ENCODE data around the gene TCF7L2.
"Not testable (repeated sequence)": the region's sequence is repeated elsewhere in the genome, so short reads cannot be mapped to it uniquely, and the experiment has no call there.

Gene TCF7L2

DNA sequence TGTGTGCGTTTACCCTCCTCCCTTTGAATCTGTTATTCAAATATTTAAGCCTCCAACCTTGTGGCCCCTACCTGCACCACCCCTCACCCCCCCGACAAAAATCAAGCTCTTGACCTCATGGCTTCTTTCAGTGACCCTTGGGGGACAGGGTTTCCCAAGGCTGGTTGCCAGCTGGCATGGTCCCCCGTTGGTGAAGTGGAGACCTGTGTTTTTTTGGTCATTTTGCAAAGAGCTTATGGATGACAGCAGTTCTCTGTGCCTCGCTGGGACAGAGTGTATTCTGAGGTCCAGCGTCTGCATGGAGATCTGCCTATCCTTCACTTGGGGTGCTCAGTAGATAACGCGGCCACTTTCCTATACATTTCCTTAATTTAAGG, 111.0 kb downstream of the TCF7L2 start:
- H3K4me3 ChIP-seq (ENCODE audit: control insufficient read depth, low read depth, low read length), result no peak overlapping the region
- TF ChIP-seq, protein P1, sequence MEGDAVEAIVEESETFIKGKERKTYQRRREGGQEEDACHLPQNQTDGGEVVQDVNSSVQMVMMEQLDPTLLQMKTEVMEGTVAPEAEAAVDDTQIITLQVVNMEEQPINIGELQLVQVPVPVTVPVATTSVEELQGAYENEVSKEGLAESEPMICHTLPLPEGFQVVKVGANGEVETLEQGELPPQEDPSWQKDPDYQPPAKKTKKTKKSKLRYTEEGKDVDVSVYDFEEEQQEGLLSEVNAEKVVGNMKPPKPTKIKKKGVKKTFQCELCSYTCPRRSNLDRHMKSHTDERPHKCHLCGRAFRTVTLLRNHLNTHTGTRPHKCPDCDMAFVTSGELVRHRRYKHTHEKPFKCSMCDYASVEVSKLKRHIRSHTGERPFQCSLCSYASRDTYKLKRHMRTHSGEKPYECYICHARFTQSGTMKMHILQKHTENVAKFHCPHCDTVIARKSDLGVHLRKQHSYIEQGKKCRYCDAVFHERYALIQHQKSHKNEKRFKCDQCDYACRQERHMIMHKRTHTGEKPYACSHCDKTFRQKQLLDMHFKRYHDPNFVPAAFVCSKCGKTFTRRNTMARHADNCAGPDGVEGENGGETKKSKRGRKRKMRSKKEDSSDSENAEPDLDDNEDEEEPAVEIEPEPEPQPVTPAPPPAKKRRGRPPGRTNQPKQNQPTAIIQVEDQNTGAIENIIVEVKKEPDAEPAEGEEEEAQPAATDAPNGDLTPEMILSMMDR (IDR thresholded peaks at IDR 0.05; ENCODE audit: control insufficient read depth, insufficient read depth, low read depth, low read length, missing control alignments), result no peak

DNA sequence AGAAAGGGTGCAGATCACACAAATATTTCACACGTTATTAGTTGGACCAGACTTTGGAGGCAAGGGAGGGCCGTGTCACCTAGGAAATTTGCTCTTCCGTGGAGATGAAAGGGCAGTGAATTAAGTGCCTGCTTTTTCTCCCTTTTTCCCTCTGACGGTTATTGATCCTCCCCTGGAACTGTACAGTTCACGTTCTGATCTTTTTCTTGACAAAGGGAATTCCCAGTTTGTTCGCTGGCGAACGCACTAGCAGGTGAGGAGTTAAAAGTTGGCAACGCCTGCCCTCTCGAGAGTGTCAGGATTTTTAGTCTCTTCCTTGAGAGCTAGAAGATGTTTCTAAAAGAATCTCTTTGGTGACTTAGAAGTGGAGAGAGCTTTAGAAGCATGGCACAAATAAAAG, 111.5 kb downstream of the TCF7L2 start:
- H3K4me3 ChIP-seq (ENCODE audit: control insufficient read depth, low read depth, low read length), result no peak overlapping the region
- no peak for DNase-seq (ENCODE audit: low read depth)
- TF ChIP-seq, protein P1 (IDR thresholded peaks at IDR 0.05; ENCODE audit: control insufficient read depth, insufficient read depth, low read depth, low read length, missing control alignments), result no peak

More for the DNA sequence above, 111.0 kb downstream of the TCF7L2 start:
- no peak for DNase-seq (ENCODE audit: low read depth)

DNA sequence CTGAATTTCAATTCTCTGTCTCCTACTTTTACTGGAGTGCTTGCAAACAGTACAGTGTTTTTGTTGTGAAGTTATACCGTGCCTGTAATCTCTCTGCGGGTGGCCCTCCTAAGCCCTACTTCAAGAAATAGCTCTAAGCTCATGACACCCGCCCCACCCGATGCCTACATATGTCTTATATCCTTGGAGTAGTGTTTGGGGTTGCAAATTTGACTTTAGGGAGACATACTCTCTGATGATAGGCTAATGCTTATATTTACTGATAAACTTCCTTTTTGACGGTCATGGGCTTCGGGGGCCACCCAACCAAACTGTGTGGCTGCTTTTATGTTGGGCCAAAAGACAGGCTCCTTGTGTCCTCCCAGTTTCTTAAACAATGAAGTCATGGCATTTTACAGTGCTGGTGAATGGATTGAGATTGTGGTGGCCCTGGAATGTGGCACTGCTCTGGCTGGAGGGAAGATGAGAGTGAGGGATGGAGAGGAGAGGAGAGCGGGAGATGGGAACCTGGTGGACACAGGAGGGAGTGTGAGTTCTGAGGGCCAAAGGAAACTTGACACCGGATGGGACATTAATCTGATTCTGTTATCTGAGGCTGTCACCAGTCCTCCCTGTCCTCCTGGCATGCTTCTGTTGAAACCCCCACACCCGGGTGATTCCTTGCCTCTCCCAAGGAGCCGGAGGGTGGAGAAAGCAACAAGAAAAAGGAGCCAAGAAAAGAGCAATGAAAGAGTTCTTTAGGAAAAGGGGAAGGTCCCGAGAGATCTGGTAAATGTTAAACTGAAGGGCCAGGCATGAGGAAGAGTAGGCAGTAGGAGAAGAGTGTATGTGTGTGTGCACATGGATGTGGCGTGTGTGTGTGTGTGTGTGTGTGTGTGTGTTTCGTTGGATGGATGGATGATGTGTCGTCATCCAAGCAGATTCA, 113.3 kb downstream of the TCF7L2 start:
- TF ChIP-seq, protein P1 (IDR thresholded peaks at IDR 0.05; ENCODE audit: control insufficient read depth, insufficient read depth, low read depth, low read length, missing control alignments), result no peak
- H3K4me3 ChIP-seq (ENCODE audit: control insufficient read depth, low read depth, low read length), result no peak overlapping the region
- no peak for DNase-seq (ENCODE audit: low read depth)

DNA sequence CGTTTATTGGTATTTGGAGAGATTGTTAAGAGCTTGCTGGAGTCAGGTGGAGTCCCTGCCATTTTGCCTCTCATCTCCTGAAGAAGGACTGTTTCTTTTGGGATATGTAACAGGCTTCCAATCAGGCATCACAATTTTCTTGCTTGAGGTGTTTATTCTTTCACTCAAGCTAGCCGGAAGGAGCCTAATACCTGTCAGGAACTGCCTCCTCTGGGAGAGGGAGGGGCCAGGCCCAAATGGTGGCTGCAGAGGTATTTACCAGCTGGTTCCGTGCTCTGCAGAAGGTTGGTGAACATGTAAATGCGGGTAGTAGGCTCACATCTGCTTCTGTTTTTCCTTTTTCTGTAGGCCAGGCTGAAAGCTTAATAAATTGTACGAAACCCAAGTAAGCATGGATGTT, 114.0 kb downstream of the TCF7L2 start:
- no peak overlapping the region for H3K4me3 ChIP-seq (ENCODE audit: control insufficient read depth, low read depth, low read length)
- TF ChIP-seq, protein P1 (IDR thresholded peaks at IDR 0.05; ENCODE audit: control insufficient read depth, insufficient read depth, low read depth, low read length, missing control alignments), result no peak
- DNase-seq (ENCODE audit: low read depth), result no peak

DNA sequence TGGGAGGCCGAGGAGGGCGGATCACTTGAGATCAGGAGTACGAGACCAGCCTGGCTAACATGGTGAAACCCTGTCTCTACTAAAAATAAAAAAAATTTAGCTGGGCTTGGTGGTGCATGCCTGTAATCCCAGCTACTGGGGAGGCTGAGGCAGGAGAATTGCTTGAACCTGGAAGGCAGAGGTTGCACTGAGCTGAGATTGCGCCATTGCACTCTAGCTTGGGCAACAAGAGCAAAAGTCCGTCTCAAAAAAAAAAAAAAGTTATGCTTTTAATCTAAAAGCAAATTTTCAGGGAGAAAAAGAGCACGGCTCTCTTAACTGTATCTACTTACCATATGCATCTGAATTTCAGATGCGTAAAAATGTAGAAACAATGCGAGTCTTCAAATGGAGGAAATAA, 116.1 kb downstream of the TCF7L2 start:
- H3K4me3 ChIP-seq (ENCODE audit: control insufficient read depth, low read depth, low read length); DNase-seq (ENCODE audit: low read depth): not testable (repeated sequence)

DNA sequence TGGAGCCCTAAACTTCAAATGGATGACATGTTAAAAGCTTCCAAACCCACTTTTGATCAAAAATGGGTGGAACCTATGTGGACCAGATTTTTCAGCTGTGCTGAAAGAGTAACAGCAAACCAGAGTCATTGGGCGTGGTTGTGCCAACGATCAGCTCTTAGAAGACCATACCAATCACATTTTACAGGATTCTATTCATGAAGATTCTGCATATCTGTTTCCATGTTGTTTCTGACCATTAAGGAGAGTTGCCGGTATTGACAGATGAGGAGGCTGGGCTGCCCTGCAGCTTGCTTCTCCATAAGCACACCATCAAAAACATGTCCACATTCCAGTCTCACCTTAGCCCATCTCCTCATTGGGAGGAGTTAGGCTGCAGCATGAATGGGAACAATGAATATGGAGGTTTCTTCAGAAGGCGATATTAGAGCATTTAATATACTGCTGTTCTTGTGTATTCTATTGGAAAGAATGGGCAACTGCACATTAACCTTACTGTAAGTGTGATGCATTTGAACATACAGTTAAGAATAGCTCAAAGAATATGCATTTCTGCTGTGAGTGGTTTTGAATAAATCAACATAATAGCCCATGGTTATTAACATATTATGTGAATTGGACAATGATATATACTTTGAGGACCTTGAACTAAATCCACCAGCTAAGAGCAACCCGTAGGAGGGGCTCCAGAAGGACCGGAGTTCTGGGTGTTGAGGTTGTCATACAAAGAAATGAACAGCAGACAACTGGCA, 116.7 kb downstream of the TCF7L2 start:
- no peak for DNase-seq (ENCODE audit: low read depth)
- TF ChIP-seq, protein P1 (IDR thresholded peaks at IDR 0.05; ENCODE audit: control insufficient read depth, insufficient read depth, low read depth, low read length, missing control alignments), result no peak
- no peak overlapping the region for H3K4me3 ChIP-seq (ENCODE audit: control insufficient read depth, low read depth, low read length)

DNA sequence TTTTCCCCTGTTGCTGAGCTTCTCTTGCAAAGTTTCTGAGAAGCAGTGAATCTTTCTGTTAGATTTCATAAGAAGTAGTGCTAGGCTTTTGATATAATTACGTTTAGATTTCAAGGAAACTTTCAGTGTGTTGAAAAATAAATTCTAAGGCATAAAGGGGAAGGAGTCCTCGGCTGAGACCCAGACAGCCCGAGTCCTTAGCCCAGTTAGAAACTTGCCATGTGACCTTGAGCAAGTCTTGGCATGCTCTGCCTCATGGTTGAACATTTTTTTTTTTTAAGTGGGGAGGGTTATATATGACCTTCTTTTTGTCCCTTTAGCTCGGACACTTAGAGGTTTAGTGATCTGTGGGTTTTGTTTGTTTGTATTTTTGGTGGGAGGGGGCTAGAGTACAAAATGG, 117.5 kb downstream of the TCF7L2 start:
- no peak overlapping the region for H3K4me3 ChIP-seq (ENCODE audit: control insufficient read depth, low read depth, low read length)
- TF ChIP-seq, protein P1 (IDR thresholded peaks at IDR 0.05; ENCODE audit: control insufficient read depth, insufficient read depth, low read depth, low read length, missing control alignments), result no peak
- no peak for DNase-seq (ENCODE audit: low read depth)

All from AG09309 (cell line).